Stimulated activated naive CD4-positive, alpha-beta T cell treated with Interleukin-2 at 50 U/mL for 16 hours (primary cell): ENCODE measurements around the gene SIX1.

Experiments used
- DNase-seq: peaks from one replicate; lab custom pipeline; 2025; lab: John Stamatoyannopoulos, UW

Gene SIX1

DNA sequence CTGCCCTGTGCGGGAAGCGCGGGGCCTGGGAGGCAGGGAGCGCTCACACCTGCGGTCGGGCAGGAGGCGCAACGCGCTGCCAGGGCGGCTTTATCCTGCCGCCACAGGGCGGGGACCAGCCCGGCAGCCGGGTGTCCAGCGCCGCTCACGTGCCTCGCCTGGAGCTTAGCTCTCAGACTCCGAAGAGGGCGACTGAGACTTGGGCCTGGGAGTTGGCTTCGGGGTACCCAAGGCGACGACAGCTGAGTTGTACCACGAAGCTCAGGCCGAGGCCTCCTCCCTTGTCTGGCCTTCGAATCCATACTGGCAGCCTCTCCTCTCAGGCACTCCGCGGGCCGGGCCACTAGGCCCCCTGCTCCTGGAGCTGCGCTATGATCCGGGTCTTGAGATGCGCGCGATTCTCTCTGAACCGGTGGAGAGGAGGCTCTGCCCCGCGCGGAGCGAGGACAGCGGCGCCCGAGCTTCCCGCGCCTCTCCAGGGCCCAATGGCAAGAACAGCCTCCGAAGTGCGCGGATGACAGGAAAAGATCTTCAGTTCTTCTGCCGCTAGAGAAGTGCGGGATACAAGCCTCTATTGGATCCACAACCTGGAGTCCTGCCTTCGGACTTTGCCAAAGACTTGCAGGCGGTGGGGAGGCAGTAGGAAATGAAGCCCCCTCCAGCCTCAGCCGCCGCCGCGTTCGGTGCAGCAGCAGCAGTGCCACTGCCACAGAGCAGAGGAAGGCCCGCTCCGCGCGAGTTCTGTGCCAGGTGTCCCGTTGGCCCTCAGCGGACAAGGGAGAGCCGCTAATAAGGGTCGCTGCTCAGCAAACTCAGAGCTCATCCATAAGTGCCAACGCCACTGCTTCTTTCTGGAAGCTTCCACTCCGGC is 6.8 kb downstream of the SIX1 start:
- no peak for DNase-seq

DNA sequence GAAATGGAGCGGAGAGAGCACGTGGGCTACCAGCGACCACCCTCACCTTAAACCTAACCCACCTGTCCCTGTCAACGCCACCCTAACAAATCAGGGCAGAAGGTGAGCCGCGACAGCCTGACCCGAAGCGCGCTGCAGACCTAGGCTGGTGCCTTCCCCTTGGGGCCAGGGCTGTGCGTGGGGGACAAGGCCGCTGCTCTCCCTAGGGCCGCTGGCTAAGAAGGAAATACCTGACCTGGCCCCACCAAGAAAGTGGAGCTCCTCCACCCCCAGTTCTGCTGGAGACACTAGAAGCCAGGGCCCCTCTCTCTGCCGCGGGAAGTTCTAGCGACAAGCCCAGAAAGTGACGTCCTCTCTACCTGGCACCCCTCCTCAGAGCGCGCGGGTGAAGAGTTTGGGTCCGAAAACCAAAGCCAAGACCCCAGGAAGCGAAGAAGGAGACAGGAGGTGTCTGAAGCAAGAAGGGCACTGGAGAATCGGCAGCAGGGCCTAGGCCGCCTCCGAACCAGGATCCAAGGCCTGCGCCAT is 7.5 kb downstream of the SIX1 start:
- DNase-seq: no peak

DNA sequence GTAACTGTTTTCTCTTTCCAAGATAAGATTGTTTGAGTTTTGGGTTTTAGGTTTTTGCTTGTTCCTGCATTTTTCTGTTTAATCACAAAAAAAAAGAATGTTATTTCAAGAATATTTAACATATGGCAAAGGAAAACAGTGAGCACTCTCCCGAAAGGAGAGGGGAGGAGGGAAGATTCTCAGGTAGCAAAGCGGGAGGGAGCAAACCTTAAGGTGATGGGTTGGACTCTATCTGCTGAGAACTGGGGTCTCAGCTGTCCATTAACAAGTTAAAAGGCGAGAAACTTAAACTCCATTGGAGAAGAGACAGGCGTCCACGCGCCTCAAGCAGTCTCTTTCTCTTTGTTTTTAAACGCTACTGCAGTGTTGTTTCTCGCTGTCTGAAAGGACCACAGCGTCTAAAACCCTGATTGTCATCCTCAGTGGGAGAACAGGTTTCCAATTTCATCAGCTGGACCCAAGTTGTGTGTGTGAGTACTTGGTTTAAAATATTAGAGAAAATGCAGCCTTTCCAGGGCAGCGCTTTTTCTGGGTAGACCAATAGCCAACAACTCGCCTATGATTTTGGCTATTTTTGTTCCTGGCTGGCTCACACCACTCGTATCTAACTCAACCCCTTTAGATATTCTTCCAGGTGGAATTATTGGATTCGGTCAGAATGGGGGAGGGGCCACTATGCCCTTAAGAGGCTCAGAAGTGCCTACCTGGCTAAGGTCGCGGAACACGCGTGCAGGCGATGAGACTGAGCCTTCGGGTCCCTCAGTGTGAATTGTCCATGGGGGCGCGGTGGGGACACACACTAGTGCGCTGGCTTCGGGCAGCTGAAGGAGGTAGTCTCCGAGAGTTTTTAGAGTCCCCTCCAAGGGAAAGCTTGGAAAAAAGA is 8.2 kb downstream of the SIX1 start:
- no peak for DNase-seq

DNA sequence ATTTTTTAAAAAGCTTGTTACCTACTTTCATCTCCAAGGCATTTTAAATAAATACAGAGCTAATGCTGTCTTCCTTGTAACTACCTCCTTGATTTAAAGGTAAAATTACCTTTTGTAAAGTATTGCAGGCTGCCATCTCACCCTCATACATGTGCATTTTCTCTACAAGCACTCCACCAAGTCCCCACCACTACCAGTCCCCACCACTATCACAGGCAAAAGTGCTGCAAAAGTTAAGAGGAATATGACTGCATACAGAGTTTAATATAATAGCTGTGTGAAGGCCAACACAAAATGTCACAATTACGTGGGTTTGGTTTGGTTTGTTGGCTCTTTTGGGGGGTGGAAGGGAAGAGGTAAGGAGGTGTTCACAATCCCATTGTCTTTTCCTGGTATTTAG is 9.6 kb downstream of the SIX1 start:
- no peak for DNase-seq

DNA sequence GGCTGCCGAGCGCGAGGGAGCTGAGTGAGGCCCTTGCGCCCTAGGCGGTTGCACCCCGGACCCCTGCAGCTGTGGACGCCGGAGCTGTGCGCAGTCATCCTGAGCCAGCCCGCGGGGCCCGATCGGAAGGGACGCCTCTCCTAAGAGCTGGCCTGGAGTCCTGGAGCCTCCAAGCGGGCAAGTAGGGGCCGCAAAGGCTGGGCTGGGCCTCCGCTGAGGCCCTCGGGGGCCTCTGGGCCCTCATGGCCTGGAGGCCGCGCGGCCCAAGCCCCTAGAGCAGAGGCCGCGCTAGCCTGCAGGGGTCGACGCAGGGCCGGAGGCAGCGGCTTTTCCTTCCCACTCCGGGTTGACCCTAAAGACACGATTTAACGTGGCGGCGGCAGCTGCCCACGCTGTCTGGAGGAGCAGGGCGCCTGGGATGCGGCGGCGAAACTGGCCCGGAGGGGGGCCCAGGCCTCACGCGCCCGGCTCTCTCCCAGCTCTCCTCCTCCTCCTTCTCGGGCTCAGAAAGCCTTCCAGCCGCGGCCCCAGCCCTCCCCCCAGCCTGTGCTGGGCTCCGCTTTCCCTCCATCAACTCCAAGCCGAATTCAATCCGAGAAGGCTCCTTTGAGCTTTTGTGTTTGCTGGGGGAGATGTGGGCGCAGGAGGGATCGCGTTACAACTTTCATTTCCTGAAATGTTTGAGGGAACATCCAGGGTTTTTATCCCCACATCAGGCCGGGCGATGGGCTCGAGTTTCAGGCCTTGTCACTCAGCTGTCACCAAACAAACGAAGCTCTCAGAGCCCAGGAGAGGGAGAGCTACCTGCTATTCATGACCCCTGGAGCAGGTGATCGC is 11.6 kb downstream of the SIX1 start:
- DNase-seq: no peak

DNA sequence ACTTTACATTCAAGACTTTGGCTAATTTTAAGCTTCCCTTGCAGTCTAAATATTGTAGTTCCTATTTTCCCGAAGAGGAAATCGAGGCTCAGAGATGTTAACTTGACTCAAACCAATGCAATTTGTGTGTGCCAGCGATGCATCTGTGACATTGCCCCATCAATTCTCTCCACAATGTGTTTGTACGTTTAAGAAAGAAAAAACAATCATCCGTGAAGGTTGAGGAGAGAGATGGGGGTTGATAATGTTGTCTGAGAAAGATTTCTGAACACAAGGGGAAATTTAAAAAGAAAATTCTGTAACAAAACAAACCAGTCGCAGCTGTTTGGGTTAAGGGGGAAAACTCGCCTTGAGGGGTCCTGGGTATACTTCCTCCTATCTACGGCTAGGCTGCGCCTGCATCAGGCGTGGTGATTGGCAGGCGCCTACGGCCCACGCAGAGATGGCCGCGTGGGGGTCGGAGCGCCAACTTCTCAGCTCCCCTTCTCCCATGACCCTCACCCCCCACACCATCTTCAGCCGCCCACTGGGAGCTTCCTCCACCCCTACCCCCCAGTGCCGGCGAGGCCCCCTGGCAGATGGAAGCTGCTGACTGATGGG is 12.3 kb downstream of the SIX1 start:
- DNase-seq: no peak

DNA sequence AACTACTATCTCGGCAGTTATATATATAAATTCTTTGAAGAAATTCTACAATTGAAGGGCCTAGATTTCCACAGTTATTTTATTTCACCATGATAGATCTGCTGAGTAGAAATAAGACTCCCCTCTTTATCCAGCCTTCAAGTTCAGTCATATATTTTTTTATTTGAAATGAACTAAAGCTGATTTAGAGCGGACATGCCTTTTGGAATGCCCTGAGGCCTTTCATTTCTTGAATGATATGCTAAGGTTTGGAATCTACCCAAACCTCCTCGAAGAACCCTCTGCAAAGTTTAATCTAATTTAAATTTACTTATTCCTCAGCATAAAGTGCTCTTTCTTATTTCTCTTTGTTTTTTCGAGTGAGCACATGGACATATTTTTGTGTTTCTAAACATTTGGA is 15.1 kb downstream of the SIX1 start:
- DNase-seq: no peak

DNA sequence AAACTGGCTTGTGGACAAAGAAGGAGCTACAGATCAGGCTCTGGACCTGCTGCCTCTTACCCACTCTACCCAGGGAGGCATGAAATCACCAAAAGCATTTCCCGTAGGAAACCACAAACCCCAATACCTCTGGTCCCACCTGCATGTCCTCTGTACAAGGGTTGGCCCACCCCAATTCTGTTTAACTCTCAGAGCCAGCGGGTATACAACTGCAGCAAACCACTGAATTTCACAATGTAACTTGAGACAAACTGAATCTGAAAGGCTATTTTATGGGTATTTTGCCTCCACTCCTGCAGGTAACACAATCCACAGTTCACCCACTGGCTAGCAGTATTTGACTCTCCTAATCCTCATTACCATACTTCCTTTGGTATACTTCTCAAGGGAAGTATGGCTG is 16.5 kb downstream of the SIX1 start:
- DNase-seq: no peak

DNA sequence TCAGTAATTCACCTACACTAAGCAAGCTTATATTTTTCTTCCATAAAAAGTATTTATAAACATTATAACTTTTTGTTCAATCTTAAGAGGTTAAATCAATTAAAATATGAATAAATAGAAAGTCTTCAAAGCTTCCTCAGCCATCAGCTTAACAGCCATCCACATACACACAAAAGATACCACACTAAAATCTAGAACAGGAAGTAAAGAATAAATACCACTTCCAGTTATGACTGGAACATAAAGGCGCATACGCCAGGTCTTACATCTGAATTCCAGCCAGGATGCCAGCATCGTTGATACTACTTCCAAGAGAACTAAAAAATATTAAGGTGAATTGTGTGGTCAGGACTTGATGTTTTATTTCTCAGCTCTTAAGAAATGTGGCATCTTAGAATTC is 17.0 kb downstream of the SIX1 start:
- no peak for DNase-seq

DNA sequence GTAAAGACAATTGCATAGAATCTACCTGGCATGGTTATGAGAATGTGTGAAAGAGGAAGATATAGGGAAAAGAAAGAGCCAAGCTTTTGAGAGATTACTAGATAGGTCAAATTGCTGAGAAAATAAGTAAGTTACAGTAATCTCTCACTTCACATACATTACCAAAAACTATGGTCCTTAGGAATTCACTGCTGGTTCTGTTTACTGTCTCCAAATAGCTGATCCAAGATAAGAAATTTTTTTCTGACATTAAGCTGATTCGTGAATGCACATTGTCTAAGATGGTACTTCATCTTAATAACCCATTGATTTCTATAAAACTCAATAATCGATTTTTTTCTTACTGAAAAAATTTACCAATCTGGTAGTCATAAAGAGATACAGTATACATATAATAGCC is 17.4 kb downstream of the SIX1 start:
- no peak for DNase-seq

DNA sequence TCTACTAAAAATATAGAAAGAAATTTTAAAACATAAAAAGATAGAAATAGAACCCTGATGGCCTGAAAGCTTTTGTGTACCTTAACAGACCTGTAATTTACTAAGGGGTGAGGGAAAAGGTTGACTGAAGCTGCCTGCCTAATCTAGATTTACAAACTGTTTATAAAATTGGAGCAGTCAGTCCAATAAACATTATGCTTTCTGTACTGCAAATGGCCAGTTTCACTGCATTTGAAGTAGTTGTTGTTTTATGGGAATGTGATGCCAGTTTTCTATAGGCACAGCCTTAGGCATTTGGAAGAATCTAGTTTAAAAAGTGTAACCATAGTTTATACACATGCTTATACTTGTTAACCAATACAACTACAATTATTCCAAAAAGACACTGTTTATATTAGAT is 19.1 kb downstream of the SIX1 start:
- DNase-seq: no peak

DNA sequence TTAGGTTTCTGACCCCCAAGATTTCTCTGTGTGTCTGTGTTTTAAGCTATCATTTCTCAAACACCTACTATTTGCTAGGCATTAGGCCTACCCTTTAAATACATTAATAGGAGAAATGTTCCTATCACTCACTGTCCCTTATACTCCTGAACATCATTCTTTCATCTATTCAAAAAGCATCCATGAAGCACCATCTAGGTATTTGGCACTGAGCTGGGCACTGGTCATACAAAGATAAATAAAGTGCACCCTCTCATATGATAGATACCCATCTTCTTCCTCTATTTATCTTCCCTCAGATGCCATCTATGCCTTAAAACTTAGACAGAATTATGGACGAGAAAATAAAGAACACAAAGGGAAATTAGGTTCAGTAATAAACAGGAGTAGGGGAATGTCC is 20.4 kb downstream of the SIX1 start:
- no peak for DNase-seq

DNA sequence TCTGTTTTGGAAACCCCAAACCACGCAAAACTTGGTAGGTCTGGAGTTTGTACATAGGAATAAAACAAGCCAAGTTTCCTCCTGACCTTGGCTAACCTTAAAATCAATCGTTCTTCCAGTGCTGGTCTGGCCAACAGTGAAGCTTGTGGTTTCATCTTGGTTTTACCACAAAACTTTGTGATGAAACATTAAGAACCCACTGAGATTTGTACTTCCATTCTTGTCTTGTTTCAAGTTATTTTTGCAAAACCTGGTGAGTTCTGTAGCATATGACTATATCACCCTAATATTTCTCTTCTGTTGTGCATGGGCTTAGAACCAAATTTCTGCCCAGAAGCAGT is 26.4 kb downstream of the SIX1 start:
- DNase-seq: no peak

DNA sequence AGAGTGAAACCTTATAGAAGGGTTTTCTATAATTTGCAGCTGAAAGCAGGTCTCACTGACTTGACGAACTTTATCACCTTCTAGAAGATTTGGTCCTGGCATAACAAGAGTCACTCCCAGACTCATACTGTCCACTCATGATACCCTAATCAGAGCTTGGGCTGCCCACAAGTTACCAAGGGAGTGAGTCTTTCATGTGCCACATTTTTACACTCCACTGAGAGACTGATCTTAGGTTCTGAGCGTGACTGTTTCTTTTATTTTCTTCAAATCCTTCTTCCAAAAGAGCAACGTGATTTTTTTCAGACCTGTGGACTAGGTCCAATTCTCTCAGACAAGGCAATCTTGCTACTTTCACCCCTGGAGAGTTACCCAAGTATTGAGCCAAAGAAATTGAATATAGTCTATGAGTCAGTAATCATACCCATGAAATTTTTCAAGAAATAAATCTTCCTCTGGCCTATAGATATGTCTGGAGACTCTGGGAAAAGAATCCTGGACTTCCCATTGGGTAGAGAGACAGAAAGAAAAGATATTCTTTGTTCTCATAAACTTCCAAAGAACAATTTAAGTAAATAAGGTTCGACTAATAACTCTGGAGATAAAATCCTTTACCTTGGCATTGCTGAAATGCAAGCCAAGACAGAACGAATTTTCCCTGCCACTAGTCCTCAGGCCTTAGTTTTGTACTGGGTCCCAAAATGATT is 26.9 kb downstream of the SIX1 start:
- DNase-seq: no peak

DNA sequence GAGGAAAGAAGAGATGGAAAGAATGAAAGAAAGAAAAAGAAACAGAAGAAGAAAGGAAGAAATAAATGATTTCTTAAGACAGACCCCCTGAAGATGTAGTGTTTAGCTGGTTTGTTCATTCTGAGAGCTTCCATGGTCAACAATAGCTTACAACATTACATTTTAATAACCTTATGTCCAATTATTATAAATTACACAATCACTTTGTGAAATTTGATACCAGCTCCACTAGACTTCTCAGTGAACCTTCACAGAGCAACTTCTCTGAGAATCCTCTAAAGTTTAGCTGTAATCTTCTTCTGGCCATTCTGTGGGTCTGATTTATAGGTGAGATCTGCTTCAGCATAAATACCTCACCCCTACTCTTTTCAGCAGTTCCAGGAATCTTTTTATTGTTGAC is 27.9 kb downstream of the SIX1 start:
- DNase-seq: no peak

DNA sequence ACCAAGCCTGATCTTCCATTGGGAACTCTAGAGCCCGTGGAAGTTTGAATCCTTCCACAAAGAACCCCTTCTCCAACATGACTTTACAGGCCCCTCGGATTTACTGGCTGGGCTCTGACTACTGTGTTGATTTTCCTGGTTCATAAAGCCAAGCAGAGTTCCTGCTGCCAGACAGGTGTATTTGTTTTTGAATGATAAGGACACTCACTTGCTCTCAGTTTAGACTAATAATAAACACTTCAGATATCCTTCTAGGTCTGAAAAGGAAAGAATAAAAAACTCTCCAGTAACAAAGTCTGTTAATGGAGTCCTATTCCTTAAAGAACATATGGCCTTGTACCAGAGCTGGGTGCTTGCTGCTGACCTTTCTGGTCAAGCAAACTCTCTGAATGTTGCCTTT is 31.0 kb downstream of the SIX1 start:
- no peak for DNase-seq

DNA sequence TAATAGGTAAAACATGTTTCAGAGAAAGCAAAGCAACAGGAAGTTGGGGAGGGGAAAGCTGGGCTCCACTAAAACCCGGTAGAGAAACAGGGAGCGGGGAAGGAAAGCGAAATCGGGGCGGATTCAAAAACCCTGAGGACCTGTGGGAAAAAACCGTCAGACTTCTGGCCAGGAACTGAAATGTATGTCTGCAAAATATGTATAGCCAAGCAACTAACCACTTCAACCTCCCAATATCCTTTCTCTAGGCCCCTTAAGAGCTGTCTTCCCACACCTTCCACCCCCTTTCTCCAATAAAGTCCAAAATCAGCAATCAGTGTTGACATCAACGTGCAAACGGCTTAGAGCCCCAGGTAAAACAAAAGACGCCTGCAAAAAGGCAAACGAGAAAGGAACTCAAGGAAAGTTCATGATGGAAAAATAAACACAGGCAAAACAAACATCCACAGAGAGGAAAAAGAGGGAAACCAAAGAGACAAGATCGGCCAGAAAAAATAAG is 32.8 kb downstream of the SIX1 start:
- no peak for DNase-seq

DNA sequence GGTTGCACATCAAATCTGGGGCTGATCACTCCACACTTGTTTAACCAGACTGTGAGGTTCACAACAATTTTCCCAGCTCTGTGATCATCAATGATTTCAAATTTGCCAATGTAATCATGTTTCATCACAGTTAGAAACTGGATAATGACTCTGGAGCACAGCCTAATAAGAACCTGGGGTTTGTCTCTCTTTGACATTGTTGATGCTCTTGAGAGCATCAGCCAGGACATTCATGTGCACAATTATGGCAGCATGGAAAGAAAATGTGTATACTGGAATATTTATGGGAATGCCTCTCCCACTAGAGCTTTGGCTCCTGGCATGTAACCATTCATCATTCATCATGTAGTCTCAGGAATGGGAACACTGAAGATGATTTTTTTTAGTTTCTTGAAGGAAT is 47.0 kb downstream of the SIX1 start:
- DNase-seq: no peak

DNA sequence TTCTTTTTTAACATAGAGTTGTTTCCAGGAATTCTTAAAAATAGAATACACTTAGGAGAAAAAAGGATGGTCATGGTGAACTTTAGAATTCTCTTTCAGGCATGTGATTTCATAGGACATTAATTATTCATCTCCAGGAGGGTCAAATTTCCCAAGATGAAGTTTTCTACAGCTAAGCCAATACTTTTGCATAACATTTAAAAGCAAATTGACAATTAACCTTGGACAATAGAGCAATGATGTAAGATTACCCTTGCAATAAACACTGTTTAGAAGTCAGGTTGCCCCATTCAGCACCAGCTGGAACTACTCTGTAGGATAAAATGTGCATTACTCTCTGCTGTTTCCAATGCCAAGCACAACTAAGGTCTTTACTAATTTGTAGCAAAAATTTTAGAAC is 49.5 kb downstream of the SIX1 start:
- DNase-seq: no peak

DNA sequence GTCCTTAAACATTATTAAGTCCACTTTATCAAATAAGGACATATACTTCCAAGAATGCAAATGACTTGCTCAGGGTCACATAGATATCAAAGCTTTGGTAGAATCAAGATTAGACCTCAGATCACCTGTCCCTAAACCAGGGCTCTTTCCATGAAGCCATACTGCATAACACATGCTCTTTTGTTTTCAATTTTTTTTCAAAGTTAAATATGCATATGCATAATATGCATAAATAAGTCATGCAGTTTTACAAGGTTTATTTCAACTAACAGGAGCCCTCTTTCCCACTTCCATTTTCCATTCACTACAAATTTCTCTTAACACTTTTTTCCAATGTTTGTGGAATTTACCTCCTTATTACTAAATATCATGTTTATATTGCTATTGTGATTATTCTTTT is 53.1 kb downstream of the SIX1 start:
- no peak for DNase-seq

DNA sequence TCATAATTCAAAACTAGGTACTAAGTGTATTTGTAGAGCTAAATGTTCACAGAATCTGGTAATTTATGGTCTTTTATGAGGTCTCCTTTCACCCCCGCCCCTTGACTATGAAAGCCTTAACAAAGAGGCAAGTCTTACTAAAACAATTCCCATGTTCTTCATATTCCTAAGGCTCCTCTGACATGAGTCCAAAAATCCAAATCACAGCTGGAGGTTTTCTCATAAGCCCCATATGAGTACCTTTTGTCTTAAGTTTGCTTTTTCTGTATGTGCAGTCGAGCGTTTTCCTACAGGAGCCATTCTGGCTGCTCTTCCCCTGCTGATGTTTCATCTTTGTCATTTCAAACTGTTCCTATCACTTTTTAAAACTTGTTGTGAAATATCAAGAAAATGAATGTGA is 55.2 kb downstream of the SIX1 start:
- no peak for DNase-seq
